Activated CD8-positive, alpha-beta memory T cell treated with anti-CD3 and anti-CD28 coated beads, Interleukin-2, amount 50 U/mL, for 24 hours (primary cell): ENCODE data around the gene ZNF280A.
"Not testable (repeated sequence)": the region's sequence is repeated elsewhere in the genome, so short reads cannot be mapped to it uniquely, and the experiment has no call there.

Experiments
- DNase-seq: peaks from one replicate; pipeline ENCODE4 v3.0.0-alpha.2; 2020; ENCODE audit errors: extremely low read depth

ZNF280A gene

DNA sequence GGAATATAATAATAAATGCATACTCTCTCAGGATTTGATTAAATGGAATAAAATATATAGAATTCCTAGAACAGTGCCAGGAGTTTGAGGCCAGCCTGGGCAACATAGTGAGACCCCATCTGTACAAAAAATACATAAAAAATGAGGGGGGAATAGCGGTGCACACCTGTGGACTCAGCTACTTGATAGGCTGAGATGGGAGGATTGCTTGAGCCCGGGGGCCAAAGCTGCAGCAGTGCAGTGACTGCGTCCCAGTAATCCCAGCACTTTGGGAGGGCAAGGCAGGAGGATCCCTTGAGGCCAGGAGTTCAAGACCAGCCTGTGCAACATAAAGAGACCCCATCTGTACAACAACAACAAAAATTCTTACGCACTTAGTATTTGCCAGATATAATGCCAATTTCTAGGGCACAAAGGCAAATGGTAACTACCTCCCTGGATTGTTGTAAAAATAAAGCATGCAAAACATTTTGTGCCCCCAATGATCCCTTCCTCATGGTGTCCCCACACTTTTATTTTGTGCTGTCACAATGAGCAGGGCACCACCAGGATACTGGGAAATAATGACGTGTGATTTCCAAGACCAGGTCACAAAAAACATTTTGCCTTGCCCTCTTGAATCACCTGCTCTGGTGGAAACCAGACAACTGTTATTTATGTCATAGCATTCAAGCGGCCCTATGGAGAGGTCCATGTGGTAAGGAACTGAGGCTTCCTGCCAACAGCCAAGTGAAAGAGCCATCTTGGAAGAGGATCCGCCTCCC, 18.3 kb upstream of the ZNF280A start:
- no peak for DNase-seq

DNA sequence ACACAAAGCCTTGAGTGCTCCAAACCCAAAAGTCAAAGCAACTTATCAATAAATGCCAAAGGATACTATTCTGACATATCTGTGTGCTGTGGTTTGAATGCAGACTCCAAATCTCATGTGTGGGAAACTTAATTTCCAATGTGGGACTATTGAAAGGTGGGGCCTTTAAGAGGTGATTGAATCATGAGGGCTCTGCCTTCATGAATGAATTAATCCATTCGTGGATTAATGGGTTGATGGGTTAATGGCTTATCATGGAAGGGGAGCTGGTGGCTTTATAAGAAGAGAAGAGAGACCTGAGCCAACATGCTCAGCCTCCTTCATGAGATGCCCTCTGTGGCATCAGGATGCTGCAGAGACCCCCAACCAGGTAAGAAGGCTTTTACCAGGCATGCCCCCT, 16.8 kb upstream of the ZNF280A start:
- no peak for DNase-seq

GRCh38 chr22:22536515-22536914, 16.4 kb upstream of the ZNF280A start:
- DNase-seq = no peak

- DNase-seq = no peak
Measured at GRCh38 chr22:22535662-22536061, 15.6 kb upstream of the ZNF280A start.

- no peak for DNase-seq
Measured at GRCh38 chr22:22534604-22535415, 14.7 kb upstream of the ZNF280A start.

GRCh38 chr22:22533863-22534262, 13.8 kb upstream of the ZNF280A start:
- no peak for DNase-seq

- DNase-seq = no peak
Measured at GRCh38 chr22:22533417-22533816, 13.3 kb upstream of the ZNF280A start.

DNA sequence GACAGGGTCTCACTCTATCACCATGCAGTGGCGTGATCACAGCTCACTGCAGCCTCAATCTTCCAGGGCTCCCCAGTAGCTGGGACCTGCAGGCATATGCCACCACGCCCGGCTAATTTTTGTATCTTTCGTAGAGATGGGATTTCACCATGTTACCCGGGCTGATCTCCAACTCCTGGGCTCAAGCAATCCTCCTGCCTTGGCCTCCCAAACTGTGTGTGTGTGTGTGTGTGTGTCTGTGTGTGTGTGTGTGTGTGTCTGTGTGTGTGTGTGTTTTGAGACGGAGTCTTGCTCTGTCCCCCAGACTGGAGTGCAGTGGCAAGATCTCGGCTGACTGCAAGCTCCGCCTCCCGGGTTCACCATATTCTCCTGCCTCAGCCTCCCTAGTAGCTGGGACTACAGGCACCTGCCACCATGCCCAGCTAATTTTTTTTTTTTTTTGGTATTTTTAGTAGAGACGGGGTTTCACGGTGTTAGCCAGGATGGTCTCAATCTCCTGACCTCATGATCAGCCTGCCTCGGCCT, 12.5 kb upstream of the ZNF280A start:
- not testable (repeated sequence) for DNase-seq

DNA sequence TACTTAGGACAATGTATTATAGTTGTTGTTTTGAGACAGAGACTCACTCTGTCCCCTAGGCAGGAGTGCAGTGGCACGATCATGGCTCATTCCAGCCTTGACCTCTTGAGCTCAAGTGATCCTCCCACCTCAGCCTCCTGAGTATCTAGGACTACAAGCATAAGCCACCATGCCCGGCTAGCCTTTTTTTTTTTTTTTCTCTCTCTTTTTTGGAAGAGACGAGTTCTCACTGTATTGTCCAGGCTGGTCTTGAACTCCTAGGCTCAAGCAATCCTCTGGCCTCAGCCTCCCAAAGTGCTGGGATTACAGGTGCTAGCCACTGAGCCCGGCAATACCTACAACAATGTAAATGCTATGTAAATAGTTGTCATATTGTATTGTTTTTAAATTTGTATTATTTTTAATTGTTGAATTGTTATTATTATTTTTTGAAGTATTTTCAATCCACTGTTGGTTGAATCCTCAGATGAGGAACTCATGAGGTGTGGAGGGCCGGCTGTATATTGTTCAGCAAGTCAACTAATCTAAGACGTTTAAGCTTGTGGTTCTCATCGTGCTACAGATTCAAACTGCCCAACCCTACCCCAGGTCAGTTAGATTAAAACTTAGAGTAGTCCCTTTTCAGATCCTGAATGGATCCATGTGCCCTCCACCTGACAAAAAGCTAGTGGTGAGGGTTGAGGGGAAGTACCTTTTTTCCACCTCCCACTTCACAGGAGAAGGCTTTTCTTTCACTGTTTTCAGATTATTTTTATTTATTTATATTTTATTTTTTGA, 11.9 kb upstream of the ZNF280A start:
- no peak for DNase-seq

GRCh38 chr22:22528780-22529179, 8.7 kb upstream of the ZNF280A start:
- DNase-seq = no peak

DNA sequence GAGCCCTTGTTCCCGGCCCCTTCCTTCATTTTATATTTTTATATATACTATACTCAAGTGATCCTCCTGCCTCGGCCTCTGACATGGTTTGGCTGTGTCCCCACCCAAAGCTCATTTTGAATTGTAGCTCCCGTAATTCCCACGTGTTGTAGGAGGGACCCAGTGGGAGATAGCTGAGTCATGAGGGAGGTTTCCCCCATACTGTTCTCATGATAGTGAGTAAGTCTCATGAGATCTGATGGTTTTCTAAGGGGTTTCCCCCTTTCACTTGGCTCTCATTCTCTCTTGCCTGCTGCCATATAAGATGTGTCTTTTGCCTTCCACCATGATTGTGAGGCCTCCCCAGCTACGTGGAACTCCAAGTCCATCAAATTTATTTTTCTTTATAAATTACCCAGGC, 7.2 kb upstream of the ZNF280A start:
- DNase-seq = no peak

GRCh38 chr22:22526125-22526912, 6.2 kb upstream of the ZNF280A start:
- no peak for DNase-seq

GRCh38 chr22:22523494-22523893, 3.4 kb upstream of the ZNF280A start:
- no peak for DNase-seq

GRCh38 chr22:22521631-22522030, 1.6 kb upstream of the ZNF280A start:
- no peak for DNase-seq

GRCh38 chr22:22520667-22521602, 865 bp upstream of the ZNF280A start:
- no peak for DNase-seq

DNA sequence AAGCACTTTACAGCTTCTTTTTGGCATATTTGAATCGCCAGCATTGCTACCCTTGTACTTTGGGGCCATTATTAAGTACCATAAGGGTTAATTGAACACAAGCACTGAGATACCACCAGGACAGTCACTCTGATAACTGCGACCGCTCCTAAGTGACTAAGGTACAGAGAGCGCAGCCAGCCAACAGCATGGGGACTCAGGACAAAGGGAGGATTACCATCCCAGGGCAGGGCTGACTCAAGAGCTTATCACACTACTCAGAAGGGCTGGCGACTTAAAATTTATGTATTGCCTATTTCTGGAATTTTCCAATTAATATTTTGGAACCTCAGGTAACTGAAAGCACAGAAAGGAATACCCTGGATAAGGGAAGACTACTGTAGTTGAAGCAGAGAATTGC, 479 bp downstream of the ZNF280A start:
- DNase-seq = no peak

DNA sequence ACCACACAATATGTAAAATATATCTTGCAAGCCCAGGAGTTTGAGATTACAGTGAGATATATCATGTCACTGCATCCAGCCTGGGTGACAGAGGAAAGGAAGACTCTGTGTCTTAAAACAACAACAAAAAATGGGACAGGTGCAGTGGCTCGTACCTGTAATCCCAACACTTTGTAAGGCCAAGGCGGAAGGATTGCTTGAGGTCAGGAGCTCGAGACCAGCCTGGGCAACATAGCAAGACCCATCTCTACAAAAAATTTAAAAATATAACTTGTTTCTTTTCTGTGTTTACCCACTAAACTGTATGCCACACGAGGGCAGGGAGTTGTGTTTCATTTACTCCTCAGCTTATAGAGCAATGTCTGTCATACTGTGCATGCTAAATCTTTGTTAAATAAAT, 3.1 kb downstream of the ZNF280A start:
- no peak for DNase-seq

GRCh38 chr22:22515890-22516289, 4.2 kb downstream of the ZNF280A start:
- DNase-seq = no peak

DNA sequence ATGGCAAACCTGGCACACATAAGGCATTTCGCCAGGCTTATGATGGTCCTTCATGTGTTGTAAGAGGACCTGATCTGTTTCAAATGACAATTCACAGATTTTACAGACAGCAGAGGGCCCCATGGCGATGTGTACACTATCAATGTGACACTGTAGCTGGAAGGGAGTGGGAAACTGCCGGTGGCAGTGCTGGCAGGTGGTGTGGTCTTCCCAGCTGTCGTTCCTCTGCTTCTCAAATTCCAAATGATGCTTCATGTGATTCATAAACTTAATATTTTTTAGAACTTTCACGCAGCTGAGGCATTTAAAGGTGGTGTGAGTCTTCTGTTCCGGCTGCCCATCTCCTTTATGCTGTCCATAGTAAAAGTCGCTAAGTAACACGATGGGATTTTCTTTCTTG, 5.6 kb downstream of the ZNF280A start:
- DNase-seq = not testable (repeated sequence)

DNA sequence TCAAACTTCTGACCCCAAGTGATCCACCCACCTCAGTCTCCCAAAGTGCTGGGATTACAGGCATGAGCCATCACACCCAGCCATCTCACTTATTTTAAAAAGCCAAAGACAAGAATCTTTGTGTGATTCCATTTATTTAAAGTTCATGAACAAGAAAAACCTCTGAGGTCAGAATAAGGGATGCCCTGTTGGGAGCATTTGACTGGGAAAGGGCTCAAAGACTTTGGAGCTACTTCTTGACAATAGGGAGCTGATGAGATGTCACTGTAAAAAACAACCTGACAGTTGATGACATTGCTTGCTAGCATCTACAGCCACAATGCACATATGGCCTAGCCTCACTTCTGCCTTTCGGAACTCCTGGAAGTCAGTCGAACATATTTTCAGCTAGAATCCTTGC, 6.5 kb downstream of the ZNF280A start:
- no peak for DNase-seq
